GM12891 (cell line): ENCODE results near the gene MYBPC1.

Experiments
- DNase-seq: peaks from one replicate; pipeline ENCODE4 v3.0.0; 2011; ENCODE audit warnings: low spot score; ENCODE audit not compliant: insufficient read length
- FAIRE-seq: peaks from 2 replicates; lab custom pipeline; 2011; peaks lifted over from hg19 to GRCh38; lab: Jason Lieb, UNC
- PAX5 ChIP-seq: IDR thresholded peaks from 2 replicates; pipeline ENCODE4 v1.6.1; 2011; ENCODE audit warnings: low read length, moderate library complexity, mild to moderate bottlenecking; ENCODE audit not compliant: insufficient read depth, severe bottlenecking
- POLR2A ChIP-seq: IDR thresholded peaks from 2 replicates; pipeline ENCODE4 v1.6.1; 2011; ENCODE audit warnings: low read depth, low read length, control low read depth
- POLR2AphosphoS5 ChIP-seq: IDR thresholded peaks from 2 replicates; pipeline ENCODE4 v1.6.1; 2011; ENCODE audit warnings: low read depth, low read length, control low read depth
- POU2F2 ChIP-seq: IDR thresholded peaks from 2 replicates; pipeline ENCODE4 v1.6.1; 2011; ENCODE audit warnings: low read depth, mild to moderate bottlenecking, control low read depth, low read length, moderate library complexity
- SPI1 ChIP-seq: IDR thresholded peaks from 2 replicates; pipeline ENCODE4 v1.6.1; 2011; ENCODE audit warnings: low read depth, low read length, control low read depth
- TAF1 ChIP-seq: IDR thresholded peaks from 2 replicates; pipeline ENCODE4 v1.6.1; 2011; ENCODE audit warnings: low read depth, low read length, control low read depth

MYBPC1 gene

DNA sequence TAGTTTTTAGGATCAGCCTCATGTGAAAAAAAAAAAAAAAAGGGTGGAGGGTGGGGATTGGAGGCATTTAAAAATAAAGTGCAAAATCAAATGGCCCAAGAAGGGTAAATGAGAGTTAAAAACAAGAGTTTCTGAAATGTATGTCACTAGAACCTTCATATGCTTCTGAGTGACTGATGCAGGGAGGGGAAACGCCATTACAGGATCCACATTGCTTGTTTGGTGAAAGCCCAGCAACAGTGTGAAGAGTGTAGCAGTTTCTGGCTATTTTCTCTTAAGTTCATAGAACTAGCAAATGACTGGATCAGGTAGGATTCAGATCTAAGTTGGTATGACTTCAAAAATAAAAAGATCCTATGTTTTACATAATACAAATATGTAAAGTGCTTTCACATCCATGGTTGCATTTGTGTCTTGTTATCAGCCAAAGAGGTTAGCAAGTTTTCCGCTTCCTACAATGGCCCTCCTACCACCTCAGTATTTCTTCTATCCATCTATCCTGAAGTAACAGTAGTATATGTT is 105.6 kb downstream of the MYBPC1 start:
- TF ChIP-seq PAX5 (no peak), POU2F2 (no peak), SPI1 (no peak), TAF1 (no peak), POLR2A (no peak), POLR2AphosphoS5 (no peak)
- FAIRE-seq: no peak
- DNase-seq: no peak

DNA sequence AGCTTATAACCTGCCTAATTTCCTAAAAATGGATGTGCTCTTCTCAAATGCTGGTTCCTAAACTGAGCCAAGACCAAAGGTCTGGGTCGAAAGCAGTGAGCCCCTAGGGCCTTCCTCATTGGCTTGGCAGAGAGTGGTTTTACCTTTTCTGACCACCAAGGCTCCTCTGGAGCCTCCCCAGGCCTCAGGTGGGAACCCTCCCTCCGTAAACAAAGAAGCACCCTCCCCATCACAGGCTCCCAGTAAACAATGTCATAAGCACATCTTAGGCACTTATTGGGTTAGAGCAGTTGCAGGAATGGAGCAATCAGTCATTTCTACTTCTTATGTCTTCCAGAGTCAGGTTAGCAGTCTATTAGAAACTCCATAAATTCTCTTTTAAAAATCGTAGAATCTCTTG is 108.7 kb downstream of the MYBPC1 start:
- TF ChIP-seq TAF1 (no peak), POLR2AphosphoS5 (no peak), POLR2A (no peak), PAX5 (no peak), SPI1 (no peak), POU2F2 (no peak)
- FAIRE-seq (no peak), DNase-seq (no peak)

GRCh38 chr12:101706403-101706802 is 111.6 kb downstream of the MYBPC1 start:
- FAIRE-seq: no peak

DNA sequence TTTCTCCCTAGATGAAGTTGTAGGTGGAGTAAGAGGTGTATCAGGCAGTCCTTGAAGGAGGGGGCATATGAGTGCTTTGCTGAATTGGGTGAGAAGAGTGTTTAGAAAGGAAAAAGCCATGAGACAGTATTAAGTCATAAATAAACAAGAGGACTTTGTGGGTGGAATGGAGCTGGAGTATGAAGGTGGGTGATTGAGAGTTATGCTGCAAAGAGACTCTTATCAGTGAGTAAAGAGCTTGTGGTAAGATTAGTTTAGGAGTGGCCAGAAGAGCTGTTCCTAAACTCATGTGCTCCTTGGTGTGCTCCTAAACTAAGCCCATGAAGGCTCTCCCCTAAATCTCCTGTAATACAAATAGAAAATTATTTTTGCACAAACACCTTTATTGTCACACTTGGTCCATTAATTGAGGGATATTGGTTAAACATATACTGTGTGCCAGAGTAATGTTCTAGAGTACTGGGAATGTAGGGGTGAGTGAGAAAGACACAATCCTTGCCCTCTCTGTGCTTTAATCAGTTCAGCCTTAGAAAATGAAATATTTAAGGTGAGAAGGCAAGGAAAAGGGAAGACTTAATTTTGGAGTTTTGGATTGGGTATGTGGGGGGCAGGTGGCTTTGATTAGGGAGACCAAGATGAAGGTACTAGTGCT is 112.5 kb downstream of the MYBPC1 start:
- TF ChIP-seq TAF1: no peak
- DNase-seq (no peak), FAIRE-seq (no peak)

More at GRCh38 chr12:101706403-101706802, 111.6 kb downstream of the MYBPC1 start:
- TF ChIP-seq TAF1 (no peak), POLR2AphosphoS5 (no peak), SPI1 (no peak), POU2F2 (no peak), PAX5 (no peak), POLR2A (no peak)
- DNase-seq: no peak

- FAIRE-seq (no peak), DNase-seq (no peak)
- TF ChIP-seq POU2F2 (no peak), SPI1 (no peak), POLR2AphosphoS5 (no peak), POLR2A (no peak), TAF1 (no peak), PAX5 (no peak)
Observed at GRCh38 chr12:101710288-101710687, 115.5 kb downstream of the MYBPC1 start.

DNA sequence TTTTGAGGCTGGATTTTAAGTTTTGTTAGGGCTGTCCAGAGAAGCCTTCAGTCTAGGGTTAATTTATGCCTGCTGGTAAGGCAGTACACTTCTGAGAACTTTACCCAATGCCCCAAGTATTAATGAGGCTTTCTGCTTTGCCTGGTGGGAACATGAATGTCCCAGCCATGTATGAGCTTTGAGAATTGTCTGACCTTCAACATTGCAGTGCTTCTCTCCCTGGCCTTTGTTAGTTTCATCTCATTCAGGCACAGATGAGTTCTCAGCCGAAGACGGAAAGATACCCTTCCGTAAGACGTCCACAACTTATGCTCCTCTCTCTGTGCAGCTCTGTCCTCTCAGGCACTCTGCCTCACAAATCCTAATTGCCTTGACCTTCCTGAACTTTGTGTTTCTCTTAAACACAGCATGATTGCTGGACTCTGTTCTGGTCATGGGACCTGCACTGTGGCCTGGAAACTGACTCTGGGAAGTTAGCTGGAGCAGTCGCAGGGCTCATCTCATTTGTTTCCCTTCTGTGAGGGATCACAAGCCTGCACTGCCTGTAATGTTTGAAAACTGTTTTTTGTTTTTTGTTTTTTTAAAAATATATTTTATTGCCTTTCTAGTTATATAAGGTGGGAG is 118.4 kb downstream of the MYBPC1 start:
- no peak for TF ChIP-seq POLR2A
- TF ChIP-seq TAF1: no peak
- TF ChIP-seq POU2F2: no peak
- TF ChIP-seq POLR2AphosphoS5: no peak
- TF ChIP-seq SPI1: no peak
- TF ChIP-seq PAX5: no peak
- FAIRE-seq (no peak), DNase-seq (no peak)

GRCh38 chr12:101713930-101714329 is 119.2 kb downstream of the MYBPC1 start:
- DNase-seq: no peak
- FAIRE-seq: no peak
- TF ChIP-seq POLR2AphosphoS5 (no peak), POLR2A (no peak), TAF1 (no peak), SPI1 (no peak), PAX5 (no peak), POU2F2 (no peak)

DNA sequence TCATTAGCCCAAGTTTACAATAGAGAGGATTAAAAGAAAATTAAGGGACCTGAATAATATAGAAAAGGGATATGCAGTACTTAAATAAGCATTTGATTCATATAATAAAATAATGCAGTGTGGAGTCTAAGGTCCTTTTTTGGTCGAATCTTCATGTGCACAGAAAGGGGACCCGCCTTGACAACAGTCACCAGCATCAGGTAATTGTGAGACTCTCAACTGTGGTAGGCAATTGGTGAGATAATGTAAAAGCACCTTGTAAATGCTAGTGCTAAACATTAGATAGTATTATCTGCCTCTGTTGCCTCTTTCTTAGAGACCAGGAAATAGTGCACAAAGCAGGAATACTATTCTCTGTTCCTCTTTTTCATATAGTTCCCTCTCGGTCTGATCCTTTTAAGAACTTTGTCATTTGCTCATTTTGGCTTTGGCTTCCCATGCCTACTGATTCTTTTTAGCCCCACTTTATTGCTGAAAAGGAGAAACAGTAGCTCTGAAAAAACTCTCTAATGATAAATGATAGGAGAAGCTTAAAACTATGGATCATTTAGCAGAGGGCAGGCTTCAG is 120.2 kb downstream of the MYBPC1 start:
- DNase-seq: no peak
- FAIRE-seq: no peak
- TF ChIP-seq TAF1 (no peak), SPI1 (peak; percentile 44; the same call in 1 of the 2 replicates), POU2F2 (no peak), POLR2AphosphoS5 (no peak)

GRCh38 chr12:101719566-101719965 is 124.8 kb downstream of the MYBPC1 start:
- TF ChIP-seq PAX5 (no peak), TAF1 (no peak), POU2F2 (no peak), POLR2AphosphoS5 (no peak)
- no peak for DNase-seq
- FAIRE-seq: no peak
